Activated CD4-positive, alpha-beta T cell treated with anti-CD3 and anti-CD28 coated beads, Interleukin-2, amount 50 U/mL, for 1 hour (primary cell): ENCODE results near the gene PELI1.
"Not testable (repeated sequence)": the region's sequence is repeated elsewhere in the genome, so short reads cannot be mapped to it uniquely, and the experiment has no call there.

ENCODE experiments used
- DNase-seq: peaks from one replicate; pipeline ENCODE4 v3.0.0-alpha.2; 2020

Gene PELI1

DNA sequence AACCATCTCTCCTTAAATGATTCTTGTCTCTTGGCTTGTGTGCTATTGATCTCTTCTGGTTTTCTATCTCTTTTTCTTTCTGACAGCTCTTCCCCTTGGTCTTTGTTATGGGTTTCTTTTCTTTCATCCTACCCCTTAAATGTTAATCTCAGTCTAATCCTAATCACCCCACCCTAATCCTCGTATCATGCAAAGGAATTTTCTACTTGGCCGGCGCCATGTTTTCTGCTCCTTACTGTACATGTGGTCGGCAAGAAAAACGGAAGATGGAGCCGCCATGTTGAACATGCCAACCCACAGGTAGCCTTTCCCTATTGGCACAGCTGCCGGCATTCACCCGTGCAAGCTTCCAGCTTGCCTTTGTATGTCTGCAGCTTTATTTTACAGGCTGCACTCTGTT is 63.2 kb downstream of the PELI1 start:
- no peak for DNase-seq

DNA sequence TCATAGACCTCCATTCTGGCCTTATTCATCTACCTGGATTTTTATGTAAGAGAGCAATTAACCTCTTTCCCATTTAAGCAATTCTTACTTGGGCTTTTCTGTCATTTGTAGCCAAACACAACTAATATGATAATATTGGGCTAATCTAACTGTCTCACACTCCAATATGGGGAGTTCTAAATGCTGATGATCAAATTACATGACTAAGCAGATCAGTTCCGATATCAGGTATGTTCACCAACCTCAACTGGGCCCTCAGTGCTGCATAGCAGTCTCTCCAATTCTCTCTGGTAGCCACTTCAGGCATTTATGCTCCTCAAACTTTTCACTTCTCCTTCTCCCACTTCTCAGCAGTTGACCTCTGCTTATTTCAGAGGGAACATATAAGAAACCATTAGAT is 64.0 kb downstream of the PELI1 start:
- DNase-seq: no peak

DNA sequence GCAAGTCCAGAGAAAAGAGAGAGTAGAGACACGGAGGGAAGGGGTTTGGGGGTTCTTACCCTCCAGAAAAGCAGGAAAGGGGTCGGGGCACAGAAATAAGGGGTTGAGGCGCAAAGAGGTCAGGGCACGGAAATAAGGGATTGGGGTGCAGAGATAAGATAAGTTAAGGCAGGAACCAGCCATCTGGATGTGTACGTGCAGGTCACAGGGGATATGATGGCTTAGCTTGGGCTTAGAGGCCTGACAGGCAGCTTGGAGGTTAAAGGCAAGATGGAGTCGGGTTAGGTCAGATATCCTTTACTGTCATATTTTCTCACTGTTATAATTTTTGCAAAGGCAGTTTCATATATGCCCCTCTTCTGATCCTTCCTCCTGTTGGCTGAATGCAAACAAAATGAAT is 64.5 kb downstream of the PELI1 start:
- DNase-seq: not testable (repeated sequence)

DNA sequence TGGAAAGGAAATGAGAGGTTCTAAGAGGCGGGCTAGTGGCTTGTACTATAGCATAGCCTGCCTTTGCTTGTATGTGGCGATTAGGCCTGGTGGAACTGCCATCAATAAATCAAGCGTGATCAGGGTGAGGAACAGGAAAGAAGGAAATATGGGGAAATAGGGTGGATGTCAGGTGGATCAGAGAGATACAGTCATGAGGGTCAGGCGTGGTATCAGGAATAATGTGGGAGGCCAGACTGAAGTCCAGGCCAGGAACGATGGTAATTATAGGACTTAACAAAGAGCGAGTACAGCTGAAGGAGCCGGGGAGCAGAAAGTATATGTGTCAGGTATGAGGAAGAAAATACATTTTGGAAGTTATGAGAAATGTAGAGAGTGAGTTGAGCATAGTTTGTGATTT is 67.4 kb downstream of the PELI1 start:
- not testable (repeated sequence) for DNase-seq

DNA sequence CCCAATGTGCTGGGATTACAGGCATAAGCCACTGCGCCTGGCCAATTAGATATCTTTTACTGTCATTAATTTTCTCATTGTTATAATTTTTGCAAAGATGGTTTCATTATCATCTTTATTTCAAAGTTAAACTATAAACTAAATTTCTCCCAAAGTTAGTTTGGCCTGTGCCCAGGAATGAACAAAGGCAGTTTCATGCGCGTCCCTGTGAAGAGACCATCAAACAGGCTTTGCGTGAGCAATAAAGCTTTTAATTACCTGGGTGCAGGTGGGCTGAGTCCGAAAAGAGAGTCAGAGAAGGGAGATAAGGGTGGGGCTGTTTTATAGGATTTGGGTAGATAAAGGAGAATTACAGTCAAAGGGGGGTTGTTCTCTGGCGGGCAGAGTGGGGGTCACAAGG is 69.6 kb downstream of the PELI1 start:
- DNase-seq: not testable (repeated sequence)

DNA sequence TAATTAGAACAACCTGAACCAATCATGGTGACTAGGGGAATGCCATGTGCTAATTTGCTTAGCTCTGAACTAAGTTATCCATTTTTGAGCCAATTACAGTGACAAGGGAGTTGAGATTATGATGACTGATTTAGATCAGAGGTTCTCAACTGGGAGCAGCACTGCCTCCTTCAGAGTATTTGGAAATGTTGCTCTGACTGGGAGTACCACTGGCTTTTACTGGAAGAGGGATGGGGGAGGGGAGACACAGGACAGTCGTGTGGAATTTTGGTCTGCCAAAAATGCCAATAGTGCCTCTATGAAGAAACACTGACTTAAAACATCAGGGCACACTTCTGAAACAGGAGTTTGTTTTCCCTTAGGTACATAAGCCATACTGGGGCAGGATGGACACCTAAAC is 76.9 kb downstream of the PELI1 start:
- DNase-seq: no peak

DNA sequence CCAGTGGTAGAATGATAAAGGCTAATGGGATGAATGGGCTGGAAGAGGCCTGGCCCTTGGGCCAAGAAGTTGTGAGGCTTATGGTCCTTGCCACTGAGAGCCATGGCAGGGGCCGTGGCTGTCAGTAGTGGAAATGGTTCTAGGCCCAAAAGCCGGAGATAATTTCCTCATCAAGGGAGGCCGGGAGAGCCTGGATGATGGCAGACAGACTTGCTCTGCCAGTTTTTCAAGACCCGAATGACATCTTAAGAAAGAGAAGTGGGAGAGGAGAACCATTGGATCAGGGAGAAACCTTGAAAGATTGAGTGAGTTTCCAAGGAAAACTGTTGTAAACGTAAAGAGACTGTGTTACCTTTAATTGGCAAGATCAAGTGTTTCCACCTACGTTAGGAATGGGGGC is 78.7 kb downstream of the PELI1 start:
- no peak for DNase-seq

DNA sequence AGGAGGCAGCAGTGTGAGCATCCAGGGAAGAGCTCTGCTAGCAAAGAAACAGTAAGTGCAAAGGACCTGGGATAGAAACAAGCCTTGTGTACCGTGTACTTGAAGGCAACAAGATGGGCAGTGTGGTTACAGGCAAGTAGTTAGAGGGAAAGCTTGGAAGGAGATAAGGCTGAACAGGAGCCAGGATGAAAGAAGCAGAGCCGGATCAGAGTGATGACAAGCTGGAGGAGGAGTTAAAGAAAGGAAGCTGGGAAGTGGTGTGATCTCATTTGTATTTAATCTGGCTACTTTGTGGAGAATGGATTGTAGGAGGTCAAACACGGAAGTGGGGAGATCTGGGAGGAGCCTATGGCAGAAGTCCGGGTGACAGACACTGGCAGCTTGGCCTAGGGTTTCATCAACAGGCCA is 80.3 kb downstream of the PELI1 start:
- DNase-seq: no peak

DNA sequence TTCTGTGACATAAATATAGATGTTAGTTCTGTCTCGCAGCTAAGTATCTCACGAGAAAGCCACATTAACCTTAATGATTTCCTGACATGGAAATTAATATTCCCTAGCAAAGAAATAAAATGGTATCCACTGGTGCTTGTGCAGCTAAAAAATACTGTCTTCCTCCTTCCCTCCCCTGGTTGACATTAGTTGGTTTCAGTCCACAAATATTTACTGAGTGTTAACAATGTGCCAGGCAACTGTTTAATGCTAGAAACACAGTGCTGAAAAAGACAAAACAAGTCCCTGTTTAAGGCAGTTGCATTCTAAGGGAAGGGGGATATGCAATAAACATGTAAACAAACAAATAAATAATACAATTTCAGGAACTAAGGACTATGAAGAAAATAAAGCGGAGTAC is 80.8 kb downstream of the PELI1 start:
- DNase-seq: no peak

DNA sequence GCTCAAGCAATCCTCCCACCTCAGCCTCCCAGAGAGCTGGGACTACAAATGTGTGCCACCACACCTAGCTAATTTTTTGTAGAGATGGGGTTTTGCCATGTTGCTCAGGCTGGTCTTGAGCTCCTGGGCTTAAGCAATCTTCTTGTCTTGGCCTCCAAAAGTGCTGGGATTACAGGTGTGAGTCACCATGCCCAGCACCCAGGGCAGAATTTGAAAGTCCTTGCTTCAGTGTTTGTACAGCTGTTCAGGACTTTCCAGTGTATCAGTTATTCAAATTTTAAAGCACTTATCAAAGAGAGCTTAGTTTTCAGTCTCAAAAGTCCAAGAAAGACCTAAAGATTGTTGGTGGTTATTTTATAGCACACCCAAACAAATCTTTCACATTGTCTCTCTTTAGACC is 81.4 kb downstream of the PELI1 start:
- DNase-seq: no peak

DNA sequence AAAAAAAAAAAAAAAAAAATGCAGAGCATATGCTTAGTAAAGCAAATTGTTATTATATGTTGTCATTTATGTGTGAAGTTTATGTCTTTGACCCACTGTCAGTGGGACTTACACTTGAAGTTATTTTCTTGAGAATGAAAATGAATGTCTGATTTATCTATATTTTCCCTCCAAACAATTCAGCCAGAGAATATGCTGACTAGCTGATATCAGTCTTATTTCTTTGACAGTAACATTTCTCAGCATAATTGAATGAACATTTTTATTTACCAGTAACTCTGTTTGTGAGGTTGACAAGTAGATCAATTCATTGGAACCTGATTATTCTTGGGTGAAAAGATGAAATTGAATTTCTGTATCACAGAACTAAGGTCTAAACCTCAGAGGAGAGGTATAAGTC is 85.0 kb downstream of the PELI1 start:
- DNase-seq: no peak

DNA sequence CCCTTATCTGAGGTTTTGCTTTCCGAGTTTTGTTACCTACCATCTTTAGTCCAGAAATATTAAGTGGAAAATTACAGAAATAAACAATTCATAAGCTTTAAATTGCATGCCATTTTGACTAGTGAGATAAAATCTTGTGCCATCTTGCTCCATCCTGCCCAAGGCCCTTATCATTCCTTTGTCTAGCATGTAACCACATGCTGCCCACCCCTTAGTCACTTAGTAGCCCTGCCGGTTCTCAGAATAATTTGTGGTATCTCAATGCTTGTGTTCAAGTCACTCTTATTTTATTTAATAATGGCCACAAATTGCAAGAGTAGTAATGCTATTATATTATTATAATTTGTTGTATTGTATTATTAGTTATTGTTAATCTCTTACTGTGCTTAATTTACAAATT is 88.2 kb downstream of the PELI1 start:
- no peak for DNase-seq

DNA sequence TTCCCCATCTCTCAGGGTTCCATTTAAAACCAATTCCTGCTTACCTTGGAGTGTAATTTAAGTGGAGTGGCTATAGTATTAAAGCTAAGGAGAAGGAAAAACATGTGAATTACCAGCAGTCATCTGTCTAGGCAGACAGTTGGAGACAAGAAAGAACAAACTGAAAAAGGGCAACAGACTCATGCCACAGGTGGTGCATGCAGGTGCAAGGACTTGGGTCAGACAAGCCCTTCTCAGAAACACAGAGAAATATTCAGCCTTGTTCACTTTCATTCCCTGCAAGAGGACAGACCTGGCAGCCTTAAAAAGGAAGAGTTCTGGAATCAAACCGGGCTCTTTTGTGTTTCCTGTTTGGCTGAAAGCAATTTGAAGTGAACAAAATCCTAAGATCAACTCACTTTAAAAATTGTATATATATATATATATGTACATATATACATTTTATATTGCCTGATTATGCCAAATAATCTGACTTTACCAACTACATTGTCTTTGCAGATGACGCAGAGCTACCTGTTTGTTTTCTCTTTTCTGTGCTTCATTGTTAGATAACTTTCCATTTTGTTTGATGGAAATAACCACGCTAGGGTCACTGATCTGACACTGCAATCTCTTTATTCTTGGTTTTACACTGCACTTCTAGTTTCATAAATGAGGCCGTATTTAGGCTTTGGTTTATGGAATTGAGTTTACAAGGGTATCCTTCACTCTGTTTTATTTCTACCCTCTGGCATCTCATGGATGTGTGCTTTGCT is 89.9 kb downstream of the PELI1 start:
- DNase-seq: no peak

DNA sequence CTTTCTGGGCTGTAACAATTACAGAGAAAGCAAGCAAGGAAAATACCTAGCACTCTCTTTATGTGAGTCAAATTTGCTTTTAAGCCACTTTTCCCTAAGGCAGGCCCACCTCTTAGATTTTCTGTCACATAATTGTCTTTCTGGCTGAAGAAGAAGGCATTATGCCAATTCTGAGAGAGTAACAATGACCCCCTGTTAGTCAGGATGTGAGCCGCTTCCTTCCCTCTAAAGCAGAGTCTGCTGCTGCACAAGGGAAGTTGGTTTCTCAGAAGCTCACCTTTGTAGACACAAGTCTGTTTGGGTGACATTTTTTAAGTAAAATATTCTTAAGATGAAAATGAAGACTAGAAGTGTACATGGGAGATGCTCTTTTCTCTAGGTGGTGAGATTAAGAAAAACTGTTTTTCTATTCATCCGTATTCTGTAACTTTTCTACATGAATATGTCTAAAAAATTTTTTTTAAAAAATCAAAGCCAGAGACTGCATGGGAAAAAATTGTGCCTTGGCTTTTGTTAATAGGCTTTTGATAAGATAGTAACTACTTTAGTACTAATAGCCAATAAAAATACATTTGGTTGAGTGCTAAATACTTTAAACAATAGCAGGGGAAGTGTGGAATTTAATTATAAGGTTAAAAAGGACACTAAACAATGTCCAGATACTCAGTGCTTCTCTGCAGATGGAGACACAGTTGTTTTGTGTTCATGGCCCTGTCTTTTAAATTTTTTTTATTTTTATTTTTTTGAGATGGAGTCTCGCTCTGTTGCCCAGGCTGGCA is 91.6 kb downstream of the PELI1 start:
- no peak for DNase-seq

DNA sequence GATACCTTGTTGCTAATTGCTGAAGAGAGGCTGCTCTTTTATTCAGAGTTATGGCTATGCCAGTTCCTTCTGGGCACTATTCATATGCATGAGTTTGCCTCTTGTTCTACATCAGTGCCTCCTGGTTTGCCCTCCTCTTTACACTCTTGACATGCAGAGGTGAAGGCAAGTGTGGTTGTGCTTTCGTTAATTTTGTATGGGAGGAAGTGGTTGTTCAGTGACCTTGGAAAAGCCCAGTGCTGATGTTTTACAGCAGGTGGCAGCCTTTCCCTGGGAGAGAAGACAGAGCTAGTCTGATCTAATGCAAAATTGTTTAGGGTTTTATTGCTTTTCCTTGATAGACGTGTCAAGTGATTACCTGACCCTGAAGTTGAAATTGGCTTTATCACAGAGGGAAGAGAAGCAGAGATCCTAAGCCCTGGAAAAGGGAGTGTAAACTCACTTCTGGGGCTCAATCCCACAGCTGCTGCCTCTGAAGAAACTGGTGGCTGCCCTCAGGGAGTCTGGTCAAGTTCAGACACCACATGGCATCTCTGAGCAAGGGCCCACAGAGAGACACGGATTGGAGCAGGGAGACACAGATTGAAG is 94.5 kb downstream of the PELI1 start:
- peak; percentile 65 for DNase-seq

DNA sequence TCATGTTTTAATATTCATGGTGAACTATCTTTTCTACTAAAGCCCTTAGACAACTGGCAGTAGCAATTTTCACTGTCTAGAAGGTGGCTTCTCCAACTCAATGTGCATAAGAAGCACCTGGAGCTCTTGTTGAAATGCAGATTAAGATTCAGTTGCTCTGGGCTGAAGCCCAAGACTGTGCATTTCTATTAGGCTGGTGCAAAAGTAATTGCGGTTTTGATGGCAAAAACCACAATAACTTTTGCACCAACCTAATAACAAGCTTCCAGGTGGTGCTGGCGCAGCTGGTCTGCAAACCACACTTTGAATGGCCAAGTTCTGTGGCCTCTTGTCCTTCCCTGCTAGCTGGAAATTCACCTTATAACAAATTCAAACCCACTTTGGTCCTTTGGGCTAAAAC is 98.3 kb downstream of the PELI1 start:
- DNase-seq: no peak
